ENCODE measurements around the gene APEH.
"Not testable (repeated sequence)": the region's sequence is repeated elsewhere in the genome, so short reads cannot be mapped to it uniquely, and the experiment has no call there.

DNA sequence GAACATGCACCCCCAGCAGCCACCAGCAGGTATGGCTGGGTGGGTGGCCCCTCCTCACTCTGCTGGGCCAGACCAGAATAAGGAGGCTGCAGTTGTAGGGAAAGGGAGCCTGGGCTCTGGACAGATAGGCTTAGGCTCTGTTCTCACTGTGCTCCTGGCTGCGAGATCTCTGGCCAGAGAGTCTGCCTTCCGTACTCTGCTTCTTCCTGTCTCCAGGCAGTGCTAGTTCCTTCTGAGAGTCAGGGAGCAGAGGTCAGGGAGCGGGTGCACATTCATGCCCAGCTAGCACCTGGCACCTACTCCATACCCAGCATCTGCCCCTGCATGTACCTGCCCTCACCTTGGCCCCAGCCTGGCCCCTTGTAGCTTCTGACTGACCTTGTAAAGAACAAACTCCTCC lies 17.3 kb downstream of the APEH start:
- TF ChIP-seq DPF2 (IDR thresholded peaks at IDR 0.05); SIN3A (IDR thresholded peaks at IDR 0.05; ENCODE audit: low read depth, low read length); JUND (IDR thresholded peaks at IDR 0.05; ENCODE audit: low read depth, low read length); RBBP5 (conservative IDR thresholded peaks at IDR 0.05); NFYB (IDR thresholded peaks at IDR 0.05; ENCODE audit: insufficient read depth, low read depth, low read length); GABPA (IDR thresholded peaks at IDR 0.05; ENCODE audit: low read depth); POLR2A (IDR thresholded peaks at IDR 0.05; ENCODE audit: low read depth, low read length); NR2C1 (IDR thresholded peaks at IDR 0.05): not testable (repeated sequence)
- TF ChIP-seq, protein P1, sequence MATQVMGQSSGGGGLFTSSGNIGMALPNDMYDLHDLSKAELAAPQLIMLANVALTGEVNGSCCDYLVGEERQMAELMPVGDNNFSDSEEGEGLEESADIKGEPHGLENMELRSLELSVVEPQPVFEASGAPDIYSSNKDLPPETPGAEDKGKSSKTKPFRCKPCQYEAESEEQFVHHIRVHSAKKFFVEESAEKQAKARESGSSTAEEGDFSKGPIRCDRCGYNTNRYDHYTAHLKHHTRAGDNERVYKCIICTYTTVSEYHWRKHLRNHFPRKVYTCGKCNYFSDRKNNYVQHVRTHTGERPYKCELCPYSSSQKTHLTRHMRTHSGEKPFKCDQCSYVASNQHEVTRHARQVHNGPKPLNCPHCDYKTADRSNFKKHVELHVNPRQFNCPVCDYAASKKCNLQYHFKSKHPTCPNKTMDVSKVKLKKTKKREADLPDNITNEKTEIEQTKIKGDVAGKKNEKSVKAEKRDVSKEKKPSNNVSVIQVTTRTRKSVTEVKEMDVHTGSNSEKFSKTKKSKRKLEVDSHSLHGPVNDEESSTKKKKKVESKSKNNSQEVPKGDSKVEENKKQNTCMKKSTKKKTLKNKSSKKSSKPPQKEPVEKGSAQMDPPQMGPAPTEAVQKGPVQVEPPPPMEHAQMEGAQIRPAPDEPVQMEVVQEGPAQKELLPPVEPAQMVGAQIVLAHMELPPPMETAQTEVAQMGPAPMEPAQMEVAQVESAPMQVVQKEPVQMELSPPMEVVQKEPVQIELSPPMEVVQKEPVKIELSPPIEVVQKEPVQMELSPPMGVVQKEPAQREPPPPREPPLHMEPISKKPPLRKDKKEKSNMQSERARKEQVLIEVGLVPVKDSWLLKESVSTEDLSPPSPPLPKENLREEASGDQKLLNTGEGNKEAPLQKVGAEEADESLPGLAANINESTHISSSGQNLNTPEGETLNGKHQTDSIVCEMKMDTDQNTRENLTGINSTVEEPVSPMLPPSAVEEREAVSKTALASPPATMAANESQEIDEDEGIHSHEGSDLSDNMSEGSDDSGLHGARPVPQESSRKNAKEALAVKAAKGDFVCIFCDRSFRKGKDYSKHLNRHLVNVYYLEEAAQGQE (IDR thresholded peaks at IDR 0.05; ENCODE audit: low read depth, low read length) = not testable (repeated sequence)
- TF ChIP-seq, protein P2, sequence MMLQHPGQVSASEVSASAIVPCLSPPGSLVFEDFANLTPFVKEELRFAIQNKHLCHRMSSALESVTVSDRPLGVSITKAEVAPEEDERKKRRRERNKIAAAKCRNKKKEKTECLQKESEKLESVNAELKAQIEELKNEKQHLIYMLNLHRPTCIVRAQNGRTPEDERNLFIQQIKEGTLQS (IDR thresholded peaks at IDR 0.05; ENCODE audit: borderline replicate concordance, extremely low read depth, low read depth, low read length) = not testable (repeated sequence)
- TF ChIP-seq, protein P3, sequence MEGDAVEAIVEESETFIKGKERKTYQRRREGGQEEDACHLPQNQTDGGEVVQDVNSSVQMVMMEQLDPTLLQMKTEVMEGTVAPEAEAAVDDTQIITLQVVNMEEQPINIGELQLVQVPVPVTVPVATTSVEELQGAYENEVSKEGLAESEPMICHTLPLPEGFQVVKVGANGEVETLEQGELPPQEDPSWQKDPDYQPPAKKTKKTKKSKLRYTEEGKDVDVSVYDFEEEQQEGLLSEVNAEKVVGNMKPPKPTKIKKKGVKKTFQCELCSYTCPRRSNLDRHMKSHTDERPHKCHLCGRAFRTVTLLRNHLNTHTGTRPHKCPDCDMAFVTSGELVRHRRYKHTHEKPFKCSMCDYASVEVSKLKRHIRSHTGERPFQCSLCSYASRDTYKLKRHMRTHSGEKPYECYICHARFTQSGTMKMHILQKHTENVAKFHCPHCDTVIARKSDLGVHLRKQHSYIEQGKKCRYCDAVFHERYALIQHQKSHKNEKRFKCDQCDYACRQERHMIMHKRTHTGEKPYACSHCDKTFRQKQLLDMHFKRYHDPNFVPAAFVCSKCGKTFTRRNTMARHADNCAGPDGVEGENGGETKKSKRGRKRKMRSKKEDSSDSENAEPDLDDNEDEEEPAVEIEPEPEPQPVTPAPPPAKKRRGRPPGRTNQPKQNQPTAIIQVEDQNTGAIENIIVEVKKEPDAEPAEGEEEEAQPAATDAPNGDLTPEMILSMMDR (IDR thresholded peaks at IDR 0.05 in 2 of 3, conservative IDR thresholded peaks at IDR 0.05 in 1 of 3; ENCODE audit: control insufficient read depth in 2 of 3, extremely low read depth in 1 of 3, insufficient read depth in 1 of 3, low read depth in 3 of 3, low read length in 3 of 3) = not testable (repeated sequence)

Data from GM12878 (cell line).